IMR-90 (cell line): ENCODE data around the gene ACTBL2. TPM values are rescaled to one million over a fixed set of nuclear protein-coding genes. Genes with fewer than 3 reads are reported as not detected.

Experiments
- ATAC-seq: fragments of 200-7000 bp; cut with Tn5 transposase; 2 replicates; pipeline ENCODE4 v1.9.1; 2020; ENCODE audit warnings: low read depth, mild to moderate bottlenecking, moderate library complexity
- BruUV-seq: library from RNA; stranded (reverse); fragments of 400-500 nt; replicated peaks from 2 replicates; lab custom pipeline; 2021; lab: Mats Ljungman, UMichigan
- CTCF ChIA-PET: fragments of 300-600 bp; formaldehyde crosslinking; extraction: SDS; loops from one replicate; lab custom pipeline; 2021; ENCODE audit warnings: antibody characterized with exemption; lab: Yijun Ruan, JAX
- POLR2A ChIA-PET: fragments of 300-600 bp; sonication (Branson Sonifier 250); formaldehyde crosslinking; loops from one replicate; lab custom pipeline; 2022; ENCODE audit warnings: antibody characterized with exemption; ENCODE audit not compliant: unreplicated experiment; lab: Charles Lee
- DNase-seq: peaks from one replicate; pipeline ENCODE4 v3.0.0; 2013
- H2AFZ ChIP-seq: replicated peaks from 2 replicates; pipeline ENCODE3; 2013; ENCODE audit warnings: low read length, mild to moderate bottlenecking; ENCODE audit not compliant: poor library complexity
- H2AK5ac ChIP-seq: 2 replicates; pipeline ENCODE4 v1.6.1; 2013; ENCODE audit warnings: low read depth, low read length, inconsistent platforms
- H2AK9ac ChIP-seq: replicated peaks from 2 replicates; pipeline ENCODE3; 2013; ENCODE audit warnings: mild to moderate bottlenecking, low read depth, low read length, moderate library complexity; ENCODE audit not compliant: poor library complexity
- H2BK120ac ChIP-seq: 2 replicates; pipeline ENCODE4 v1.6.1; 2013; ENCODE audit warnings: low read depth, low read length, inconsistent platforms
- H2BK15ac ChIP-seq: 3 replicates; pipeline ENCODE4 v1.6.1; 2013; ENCODE audit warnings: low read depth, low read length, inconsistent platforms
- H2BK20ac ChIP-seq: 2 replicates; pipeline ENCODE4 v1.6.1; 2013; ENCODE audit warnings: low read depth, mild to moderate bottlenecking, inconsistent platforms, low read length, moderate library complexity
- H2BK5ac ChIP-seq: 2 replicates; pipeline ENCODE4 v1.6.1; 2013; ENCODE audit warnings: mild to moderate bottlenecking, low read depth, low read length, inconsistent platforms; ENCODE audit not compliant: poor library complexity, severe bottlenecking
- H3K14ac ChIP-seq: replicated peaks from 2 replicates; pipeline ENCODE4 v1.6.1; 2013; ENCODE audit warnings: low read depth, low read length, inconsistent platforms
- H3K18ac ChIP-seq: 2 replicates; pipeline ENCODE4 v1.6.1; 2013; ENCODE audit warnings: low read depth, low read length, control low read depth
- H3K23ac ChIP-seq: 2 replicates; pipeline ENCODE4 v1.6.1; 2013; ENCODE audit warnings: low read depth, low read length, inconsistent platforms
- H3K27ac ChIP-seq: 2 replicates; pipeline ENCODE4 v1.5.1; 2013; ENCODE audit warnings: mild to moderate bottlenecking, control low read depth, low read length; ENCODE audit not compliant: insufficient read depth
- H3K27me3 ChIP-seq: 2 replicates; pipeline ENCODE4 v1.6.1; 2013; ENCODE audit warnings: low read length; ENCODE audit not compliant: control insufficient read depth, insufficient read depth
- H3K36me3 ChIP-seq: 2 replicates; pipeline ENCODE4 v1.6.1; 2013; ENCODE audit warnings: low read length, mixed read lengths; ENCODE audit not compliant: control insufficient read depth, insufficient read depth
- H3K4ac ChIP-seq: 2 replicates; pipeline ENCODE4 v1.6.1; 2013; ENCODE audit warnings: low read depth, low read length, inconsistent platforms
- H3K4me1 ChIP-seq: 2 replicates; pipeline ENCODE4 v1.6.1; 2013; ENCODE audit warnings: low read length, mixed read lengths; ENCODE audit not compliant: control insufficient read depth, insufficient read depth
- H3K4me2 ChIP-seq: 2 replicates; pipeline ENCODE4 v1.6.1; 2013; ENCODE audit warnings: low read depth, mild to moderate bottlenecking, control low read depth, low read length, moderate library complexity
- H3K4me3 ChIP-seq: 2 replicates; pipeline ENCODE4 v1.5.1; 2013; ENCODE audit warnings: low read depth, mild to moderate bottlenecking, control low read depth, low read length, moderate library complexity; ENCODE audit not compliant: insufficient read depth
- H3K56ac ChIP-seq: 2 replicates; pipeline ENCODE4 v1.6.1; 2013; ENCODE audit warnings: low read length, inconsistent platforms; ENCODE audit not compliant: insufficient read depth; ENCODE audit errors: extremely low read depth
- H3K79me1 ChIP-seq, 2 experiments: 2 replicates each; pipeline ENCODE4 v1.6.1; 2013; ENCODE audit warnings: low read length in 2 of 2, inconsistent platforms in 1 of 2, low read depth in 1 of 2
- H3K9ac ChIP-seq: 2 replicates; pipeline ENCODE4 v1.6.1; 2013; ENCODE audit warnings: low read depth, low read length, control low read depth
- H3K9me1 ChIP-seq: 2 replicates; pipeline ENCODE4 v1.6.1; 2013; ENCODE audit warnings: low read length, inconsistent platforms; ENCODE audit not compliant: insufficient read depth
- H3K9me3 ChIP-seq: 2 replicates; pipeline ENCODE4 v1.6.1; 2013; ENCODE audit warnings: low read length; ENCODE audit not compliant: control insufficient read depth, insufficient read depth
- H4K20me1 ChIP-seq: 2 replicates; pipeline ENCODE4 v1.6.1; 2013; ENCODE audit warnings: low read length, inconsistent platforms; ENCODE audit not compliant: insufficient read depth
- H4K5ac ChIP-seq: 2 replicates; pipeline ENCODE4 v1.6.1; 2013; ENCODE audit warnings: mild to moderate bottlenecking, low read depth, low read length, control low read depth
- H4K8ac ChIP-seq, 2 experiments: 2 replicates each; pipeline ENCODE4 v1.6.1; 2013; ENCODE audit warnings: low read depth in 2 of 2, low read length in 2 of 2, control low read depth in 1 of 2, inconsistent platforms in 1 of 2
- H4K91ac ChIP-seq: 2 replicates; pipeline ENCODE4 v1.6.1; 2013; ENCODE audit warnings: low read depth, low read length, inconsistent platforms; ENCODE audit not compliant: insufficient read depth
- CEBPB ChIP-seq: IDR thresholded peaks from 2 replicates; pipeline ENCODE4 v1.6.1; 2012; ENCODE audit warnings: low read depth, low read length, improper control_type of control experiment
- CHD1 ChIP-seq: IDR thresholded peaks from 2 replicates; pipeline ENCODE4 v1.6.1; 2012; ENCODE audit warnings: low read depth, low read length, improper control_type of control experiment
- CTCF ChIP-seq: conservative IDR thresholded peaks from 2 replicates; pipeline ENCODE4 v1.5.1; 2012; ENCODE audit warnings: mild to moderate bottlenecking, low read depth, low read length, improper control_type of control experiment
- ELK1 ChIP-seq: fragments of 150-350 bp; IDR thresholded peaks from 2 replicates; pipeline ENCODE4 v1.6.1; 2016; ENCODE audit warnings: low read depth, mild to moderate bottlenecking, low read length, moderate library complexity, borderline replicate concordance
- FOS ChIP-seq: fragments of 150-350 bp; IDR thresholded peaks from 2 replicates; pipeline ENCODE4 v1.6.1; 2016; ENCODE audit warnings: low read depth, low read length
- MAFK ChIP-seq: IDR thresholded peaks from 2 replicates; pipeline ENCODE4 v1.6.1; 2012; ENCODE audit warnings: low read depth, low read length, improper control_type of control experiment
- MAZ ChIP-seq: IDR thresholded peaks from 2 replicates; pipeline ENCODE4 v1.6.1; 2012; ENCODE audit warnings: low read depth, mild to moderate bottlenecking, low read length, improper control_type of control experiment, moderate library complexity, borderline replicate concordance
- MXI1 ChIP-seq: IDR thresholded peaks from 2 replicates; pipeline ENCODE4 v1.6.1; 2012; ENCODE audit warnings: low read depth, mild to moderate bottlenecking, low read length, moderate library complexity, borderline replicate concordance
- NFE2L2 ChIP-seq: fragments of 150-350 bp; IDR thresholded peaks from 2 replicates; pipeline ENCODE4 v1.6.1; 2016; ENCODE audit warnings: low read depth, mild to moderate bottlenecking, low read length
- POLR2A ChIP-seq: IDR thresholded peaks from 2 replicates; pipeline ENCODE4 v1.6.1; 2012; ENCODE audit warnings: mild to moderate bottlenecking, low read depth, low read length
- RAD21 ChIP-seq: IDR thresholded peaks from 2 replicates; pipeline ENCODE4 v1.6.1; 2012; ENCODE audit warnings: low read length, improper control_type of control experiment
- RCOR1 ChIP-seq: IDR thresholded peaks from 2 replicates; pipeline ENCODE4 v1.6.1; 2012; ENCODE audit warnings: mild to moderate bottlenecking, low read length, improper control_type of control experiment; ENCODE audit not compliant: insufficient replicate concordance
- RFX5 ChIP-seq: IDR thresholded peaks from 2 replicates; pipeline ENCODE4 v1.8.0; 2012; ENCODE audit warnings: low read depth, mild to moderate bottlenecking, low read length, moderate library complexity
- USF2 ChIP-seq: fragments of 150-350 bp; IDR thresholded peaks from 2 replicates; pipeline ENCODE4 v1.6.1; 2017; ENCODE audit warnings: mild to moderate bottlenecking, antibody characterized with exemption, low read length, low read depth
- WGBS, 2 experiments: methylation state at CpG; one replicate each; pipeline versions ENCODE4 v1.1.5 to v1.1.7; 2013; ENCODE audit warnings: missing lambda C conversion rate in 2 of 2; ENCODE audit not compliant: insufficient read length in 1 of 2; ENCODE audit errors: extremely low coverage in 2 of 2; 5-methylcytosine and 5-hydroxymethylcytosine counted together
- dilution Hi-C: fragments of 300-500 bp; cut with HindIII; formaldehyde crosslinking; loops from one replicate; pipeline ENCODE4 v1.14.3; 2018; ENCODE audit warnings: low sequenced_read_pairs; ENCODE audit not compliant: unreplicated experiment
- in situ Hi-C: fragments of 300-500 bp; cut with MboI; formaldehyde crosslinking; loops from 3 replicates; pipeline ENCODE4 v1.14.3; 2019; ENCODE audit warnings: low sequenced_read_pairs, inconsistent platforms, mixed read lengths
- intact Hi-C: fragments of 100-400 bp; cut with micrococcal nuclease; formaldehyde crosslinking; loops from 2 replicates; pipeline ENCODE4 v1.10.0; 2022
- polyA plus RNA-seq, 3 experiments: library from polyadenylated mRNA; depleted of rRNA; stranded (reverse); fragments of >200 nt; gene quantifications; 2 replicates each; pipeline ENCODE4 v1.2.3, GENCODE V29; 2012; ENCODE audit warnings: low replicate concordance in 1 of 3
- total RNA-seq: library from RNA; depleted of rRNA; stranded (reverse); fragments of >200 nt; gene quantifications from 2 replicates; pipeline ENCODE4 v1.2.3, GENCODE V29; 2012

ACTBL2 gene
- total and polyA plus RNA-seq, 2 of the 4 experiments (the other 2 are of a cell fraction) = 0.29 to 1.6 TPM

GRCh38 chr5:57501414-57502201, 19.0 kb upstream of the ACTBL2 start:
- peak overlapping the region; percentile 78 for H2BK120ac ChIP-seq
- ChIA-PET POLR2A (no interaction called here), CTCF (interaction anchor here (0.6 to 1.6 kb wide), 4 partner anchors 152 to 1113 kb away, joined by 3 to 5 read pairs (median 4); no protein-coding TSS in a partner anchor)
- H4K5ac ChIP-seq = peak overlapping the region; percentile 18
- H3K14ac ChIP-seq = peak overlapping the region; percentile 77
- peaks cover 5% of the 10 kb centered on the region; the same call in 1 of the 2 replicates for H3K9me1 ChIP-seq
- no peak overlapping the region for H3K56ac ChIP-seq
- H3K4me2 ChIP-seq = no peak overlapping the region
- intact Hi-C loops = no loop called here
- peak overlapping the region in 1 of 2 experiments; percentile 66; a peak in 1 of 4 replicates for H4K8ac ChIP-seq
- H3K36me3 ChIP-seq = no peaks in the 10 kb centered on the region
- in situ Hi-C loops = loop anchor here (10.0 kb wide), 2 partner anchors 383 to 963 kb away; partner anchors contain the start of gene PLK2
- H3K18ac ChIP-seq = peak overlapping the region; percentile 78
- peak overlapping the region; percentile 4 for H2AFZ ChIP-seq
- dilution Hi-C loops = no loop called here
- peak overlapping the region; percentile 53 for H4K91ac ChIP-seq
- 80% methylated on average over 2 of the region's 7 CpGs; no CpG with 5 or more reads in 1 of the 2 experiments for WGBS, 2 experiments
- H3K4ac ChIP-seq = peak overlapping the region; percentile 81
- no peaks in the 10 kb centered on the region for H3K9me3 ChIP-seq
- peak overlapping the region; percentile 76 for H3K23ac ChIP-seq
- peak overlapping the region; percentile 51; the same call in 2 of the 3 replicates for H2BK15ac ChIP-seq
- peak overlapping the region; percentile 87 for H2BK20ac ChIP-seq
- H2AK5ac ChIP-seq = peak overlapping the region; percentile 54; the same call in 1 of the 2 replicates
- ATAC-seq (peak; percentile 40), DNase-seq (no peak)
- H3K27ac ChIP-seq = peak overlapping the region; percentile 10; the same call in 1 of the 2 replicates
- no TSS peak for BruUV-seq
- H3K27me3 ChIP-seq = no peaks in the 10 kb centered on the region
- no peak overlapping the region for H3K9ac ChIP-seq
- H3K79me1 ChIP-seq = no peaks in the 10 kb centered on the region
- no peak overlapping the region for H2BK5ac ChIP-seq
- peaks cover 6% of the 10 kb centered on the region for H3K4me1 ChIP-seq
- H3K4me3 ChIP-seq = no peak overlapping the region
- no peaks in the 10 kb centered on the region for H4K20me1 ChIP-seq
- H2AK9ac ChIP-seq = peak overlapping the region; percentile 37
- TF ChIP-seq CHD1 (no peak), MAZ (no peak), RFX5 (no peak), CTCF (no peak), POLR2A (no peak), NFE2L2 (no peak), RAD21 (no peak), MXI1 (no peak), RCOR1 (no peak), ELK1 (no peak), CEBPB (no peak), FOS (no peak), MAFK (no peak), USF2 (no peak)
